TTC549 (cell line): ENCODE results near the gene DLL4.

Source experiments
- FAIRE-seq: peaks from 2 replicates; lab custom pipeline; 2012; peaks lifted over from hg19 to GRCh38; lab: Jason Lieb, UNC

Gene DLL4

DNA sequence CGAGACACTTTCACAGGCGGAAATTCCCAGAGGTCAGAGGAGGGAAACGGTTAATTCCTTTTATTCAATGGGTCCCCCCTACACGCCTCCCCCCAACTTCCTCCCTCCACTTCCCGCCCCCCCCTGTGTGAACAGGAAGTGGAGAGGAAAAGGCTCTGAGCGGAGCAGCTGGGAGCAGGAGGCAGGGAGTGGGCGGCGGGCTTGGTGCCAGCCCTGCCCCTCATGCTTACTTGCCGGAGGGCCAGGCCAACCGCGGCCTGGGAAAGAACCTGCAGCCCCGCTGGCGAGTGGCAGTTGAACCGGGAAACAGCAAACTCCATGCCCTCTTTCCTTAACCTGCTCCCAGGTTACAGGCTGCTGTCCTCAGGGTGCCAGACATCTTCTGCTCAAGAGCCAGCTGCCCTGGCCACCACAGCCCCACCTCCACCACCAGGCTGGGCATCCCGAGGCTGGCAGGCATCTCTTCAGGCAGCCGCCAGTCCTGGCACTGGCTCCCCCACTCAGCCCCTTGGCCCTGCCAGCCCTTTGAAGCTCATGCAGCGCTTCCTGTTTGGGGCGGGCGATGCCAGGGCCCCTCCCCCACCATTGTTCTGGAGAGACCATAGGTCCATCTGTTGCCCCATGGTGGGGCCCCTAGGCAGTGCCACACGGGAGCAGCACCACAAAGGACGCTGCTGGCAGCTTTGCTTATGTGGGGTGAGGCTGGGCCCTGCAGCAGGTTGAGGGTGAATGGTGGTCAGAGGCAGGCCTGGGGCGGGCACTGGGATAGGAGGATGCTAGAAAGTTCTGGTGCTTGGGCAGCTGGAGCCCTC lies 21.9 kb upstream of the DLL4 start:
- FAIRE-seq, result no peak

- no peak for FAIRE-seq
Observed at GRCh38 chr15:40908095-40908494, 21.0 kb upstream of the DLL4 start.

DNA sequence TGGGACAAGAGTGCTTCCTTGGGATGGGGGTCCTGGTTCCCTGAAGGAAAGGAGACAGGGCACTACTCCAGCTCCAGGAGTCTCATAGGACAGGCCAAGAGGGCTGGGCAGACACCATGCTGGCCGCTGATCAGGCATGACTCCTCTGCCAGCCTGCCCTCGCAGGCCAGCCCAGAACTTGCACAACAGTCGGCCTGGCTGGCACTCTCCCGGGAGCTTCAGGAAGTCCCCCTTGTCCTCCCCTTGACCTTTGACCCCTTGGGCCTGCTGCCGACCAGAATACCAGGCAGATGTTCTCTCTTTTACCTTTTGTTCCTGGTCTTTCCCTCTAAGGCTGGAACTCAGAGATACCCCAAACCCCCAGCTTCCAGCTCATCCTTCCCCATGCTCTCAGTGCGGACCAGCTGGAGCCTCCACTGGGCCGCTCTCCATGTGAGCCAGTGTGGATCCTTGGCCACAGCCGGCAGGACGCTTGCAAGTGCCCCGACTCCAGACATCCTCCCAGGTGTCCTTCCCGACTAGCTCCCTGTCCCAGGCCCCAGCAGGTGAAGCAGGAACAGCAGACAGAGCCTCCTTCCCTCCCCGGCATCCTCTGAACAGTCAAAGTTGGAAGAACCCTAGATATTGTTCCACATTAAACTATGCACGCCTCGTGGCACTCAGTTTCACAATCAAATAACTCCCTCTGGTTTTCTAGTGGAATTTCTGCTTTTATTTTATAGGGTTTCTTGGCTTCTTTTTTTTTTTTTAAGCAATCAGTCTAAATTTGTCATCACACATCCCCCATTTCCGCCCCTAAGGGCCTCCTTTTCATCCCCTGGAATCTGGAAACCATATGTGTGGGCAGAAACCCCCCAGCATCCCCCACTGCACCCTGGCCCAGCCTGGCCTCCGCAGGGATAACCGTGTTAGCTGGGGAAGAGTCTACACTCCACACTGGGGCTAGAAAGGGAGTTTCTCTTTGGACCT lies 19.2 kb upstream of the DLL4 start:
- no peak for FAIRE-seq

- no peak for FAIRE-seq
Observed at GRCh38 chr15:40911141-40911540, 18.0 kb upstream of the DLL4 start.

- no peak for FAIRE-seq
Observed at GRCh38 chr15:40911693-40912092, 17.4 kb upstream of the DLL4 start.

DNA sequence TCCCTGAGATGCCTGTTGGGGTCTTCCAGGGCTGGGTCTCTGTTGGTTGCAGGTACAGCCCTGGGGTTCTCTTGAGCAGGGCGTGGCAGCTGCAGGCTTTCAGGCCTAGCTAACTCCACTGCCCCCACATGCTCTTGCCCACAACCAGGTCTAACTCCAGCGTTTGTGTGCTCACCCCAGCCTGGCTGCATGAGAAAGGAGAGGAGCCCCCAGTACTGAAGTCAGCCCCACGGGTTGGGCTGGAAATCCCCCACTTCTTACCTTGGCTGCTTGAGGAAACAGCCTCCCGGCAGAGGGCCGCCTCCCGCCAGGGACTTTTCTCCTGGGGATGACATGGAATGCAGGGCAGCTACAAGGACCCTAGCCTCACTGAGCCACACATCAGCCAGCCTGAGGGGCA lies 16.7 kb upstream of the DLL4 start:
- FAIRE-seq, result no peak

GRCh38 chr15:40914013-40914412 lies 15.1 kb upstream of the DLL4 start:
- FAIRE-seq, result no peak

- FAIRE-seq, result no peak
Observed at GRCh38 chr15:40914486-40914885, 14.7 kb upstream of the DLL4 start.

DNA sequence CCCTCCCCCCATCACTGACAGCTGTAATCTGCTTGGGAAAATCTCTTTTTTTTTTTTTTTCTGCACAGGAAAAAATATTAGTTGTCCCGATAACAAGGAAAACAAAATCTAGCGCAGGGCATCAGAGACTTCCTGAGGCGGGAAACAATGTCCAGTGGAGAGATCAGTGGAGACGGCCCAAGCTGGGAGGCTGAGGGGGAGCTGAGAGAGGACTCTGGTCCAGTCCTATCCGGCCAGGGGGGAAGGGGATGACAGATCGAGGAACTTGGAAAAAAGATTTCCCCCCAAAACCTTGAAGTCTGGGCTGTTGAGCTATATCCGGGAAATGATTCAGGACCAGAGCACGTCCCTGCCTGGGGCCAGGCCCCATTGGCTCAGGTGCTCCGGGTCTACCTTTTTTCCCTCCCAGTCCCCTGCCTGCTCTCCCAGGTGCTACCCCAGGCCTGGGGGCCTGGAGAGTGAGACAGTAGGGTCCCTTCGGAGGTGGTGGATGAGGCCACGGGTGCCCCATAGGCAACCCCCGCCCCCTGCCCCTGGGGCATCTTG lies 14.0 kb upstream of the DLL4 start:
- no peak for FAIRE-seq

DNA sequence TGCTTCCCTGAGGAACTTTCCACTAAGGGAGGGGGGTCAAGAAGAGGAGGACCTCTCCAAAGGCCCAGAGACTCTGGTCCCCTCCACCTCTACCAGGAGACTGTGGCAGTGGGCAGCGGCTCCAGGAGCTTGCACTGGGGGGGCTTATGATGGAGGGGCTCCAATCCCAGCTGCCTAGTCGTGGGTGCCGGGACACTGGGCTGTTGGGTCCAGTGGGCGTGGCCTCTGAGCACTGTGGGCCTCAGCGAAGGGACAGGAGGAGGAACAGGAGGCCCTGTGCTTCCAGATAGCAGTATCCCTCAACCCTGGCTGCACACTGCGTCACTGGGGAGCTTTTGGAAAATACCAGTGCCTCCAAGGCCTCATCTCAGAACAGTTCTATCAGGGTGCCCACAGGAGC lies 13.5 kb upstream of the DLL4 start:
- no peak for FAIRE-seq

GRCh38 chr15:40917585-40917984 lies 11.6 kb upstream of the DLL4 start:
- no peak for FAIRE-seq

- FAIRE-seq, result no peak
Observed at GRCh38 chr15:40918146-40918798, 10.9 kb upstream of the DLL4 start.

DNA sequence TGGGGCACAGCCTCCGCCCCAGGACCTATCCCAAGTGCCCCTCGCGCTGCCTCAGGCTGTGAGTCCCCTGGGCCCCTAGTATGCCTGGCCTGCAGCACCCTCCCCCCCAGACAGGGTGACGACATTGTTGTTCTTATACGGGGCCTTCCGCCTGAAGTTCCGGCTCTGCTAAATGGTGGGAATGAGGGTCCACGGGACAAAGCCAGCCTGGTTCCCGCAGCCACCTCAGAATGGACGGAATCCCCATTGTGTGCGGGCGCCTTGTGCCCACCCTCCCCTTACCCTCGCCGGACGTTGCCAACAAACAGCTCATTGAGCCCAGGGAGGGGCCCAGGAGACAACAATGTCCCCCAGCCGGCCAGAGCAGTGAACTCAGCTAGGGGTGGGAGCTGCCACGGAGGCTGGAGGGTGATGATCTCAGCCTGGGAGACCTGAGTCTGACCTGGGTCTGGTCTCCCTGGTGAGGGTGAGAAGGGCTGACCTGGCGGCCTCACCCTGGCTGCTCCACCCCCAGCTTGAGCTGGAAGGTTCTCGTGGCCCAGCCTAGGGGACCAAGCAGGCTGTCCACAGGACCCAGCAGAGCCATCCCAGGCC lies 10.2 kb upstream of the DLL4 start:
- FAIRE-seq, result no peak

DNA sequence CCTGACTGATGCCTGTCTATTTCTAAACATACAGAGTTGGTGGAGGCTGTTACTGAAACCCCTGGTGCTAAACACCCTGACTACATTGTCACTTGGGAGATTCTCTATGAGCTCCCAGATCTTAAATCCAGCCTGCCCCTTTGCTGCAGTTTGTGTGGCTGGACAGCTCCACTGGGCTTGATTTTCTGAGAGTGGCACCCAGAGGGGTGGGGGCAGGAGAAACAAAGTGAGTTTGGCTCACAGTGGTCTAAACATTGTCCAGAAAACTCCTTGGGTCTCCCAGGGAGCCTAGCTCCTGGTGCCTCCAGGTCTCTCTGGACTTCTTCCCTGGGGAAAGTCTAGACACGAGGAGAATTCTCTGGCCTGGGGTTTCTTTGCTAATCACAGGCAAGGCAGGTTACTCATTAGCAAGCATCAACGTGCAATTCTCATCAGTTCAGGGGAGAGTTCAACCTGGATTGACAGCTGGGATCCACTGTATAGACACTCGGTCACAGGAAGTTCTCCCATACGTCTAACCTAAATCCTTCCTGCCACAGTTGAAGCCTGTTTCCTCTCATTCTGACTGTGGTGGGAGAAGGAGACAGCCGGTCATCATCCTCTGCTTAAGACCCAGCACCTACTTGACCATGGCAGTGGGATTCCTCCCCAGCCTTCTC lies 7.1 kb upstream of the DLL4 start:
- FAIRE-seq, result no peak

DNA sequence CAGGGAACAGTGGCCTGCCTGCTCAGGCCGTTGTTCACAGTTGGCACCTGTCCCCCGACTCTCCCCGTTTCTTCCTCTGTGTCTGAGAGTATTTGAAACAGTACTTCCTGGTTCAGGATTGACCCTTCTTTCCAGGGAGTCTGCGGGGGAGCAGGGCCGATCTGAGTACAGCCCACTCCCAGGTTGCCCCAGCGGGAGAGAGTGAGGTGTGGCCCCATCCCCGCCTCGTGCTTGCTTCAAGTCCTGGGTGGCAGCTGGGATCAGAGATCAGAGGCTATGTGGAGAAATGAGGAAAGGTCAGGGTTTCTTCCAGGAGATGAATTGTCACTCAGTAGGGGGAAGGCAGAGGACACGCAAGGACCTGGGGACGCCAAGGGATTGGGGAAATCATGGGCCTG lies 6.5 kb upstream of the DLL4 start:
- FAIRE-seq, result no peak

GRCh38 chr15:40923551-40923950 lies 5.6 kb upstream of the DLL4 start:
- no peak for FAIRE-seq

DNA sequence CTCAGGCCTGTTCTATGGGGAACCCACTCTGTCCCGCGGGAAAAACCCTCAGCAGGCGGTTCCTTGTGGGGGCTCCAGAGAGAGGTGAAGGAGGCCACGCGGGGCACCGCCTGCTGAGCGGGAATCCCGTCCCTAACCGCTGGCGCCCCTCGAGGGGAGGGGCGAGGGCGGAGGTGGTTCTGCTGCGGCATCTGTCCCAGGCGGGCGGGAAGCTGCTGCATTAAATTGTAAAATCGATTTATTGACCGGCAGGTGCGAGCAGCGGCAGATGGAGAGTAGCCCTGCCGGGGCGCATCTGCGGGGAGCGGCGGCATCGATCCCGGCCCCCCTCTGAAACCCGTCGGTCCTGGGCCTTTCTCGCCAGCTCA lies 3.7 kb upstream of the DLL4 start:
- no peak for FAIRE-seq

DNA sequence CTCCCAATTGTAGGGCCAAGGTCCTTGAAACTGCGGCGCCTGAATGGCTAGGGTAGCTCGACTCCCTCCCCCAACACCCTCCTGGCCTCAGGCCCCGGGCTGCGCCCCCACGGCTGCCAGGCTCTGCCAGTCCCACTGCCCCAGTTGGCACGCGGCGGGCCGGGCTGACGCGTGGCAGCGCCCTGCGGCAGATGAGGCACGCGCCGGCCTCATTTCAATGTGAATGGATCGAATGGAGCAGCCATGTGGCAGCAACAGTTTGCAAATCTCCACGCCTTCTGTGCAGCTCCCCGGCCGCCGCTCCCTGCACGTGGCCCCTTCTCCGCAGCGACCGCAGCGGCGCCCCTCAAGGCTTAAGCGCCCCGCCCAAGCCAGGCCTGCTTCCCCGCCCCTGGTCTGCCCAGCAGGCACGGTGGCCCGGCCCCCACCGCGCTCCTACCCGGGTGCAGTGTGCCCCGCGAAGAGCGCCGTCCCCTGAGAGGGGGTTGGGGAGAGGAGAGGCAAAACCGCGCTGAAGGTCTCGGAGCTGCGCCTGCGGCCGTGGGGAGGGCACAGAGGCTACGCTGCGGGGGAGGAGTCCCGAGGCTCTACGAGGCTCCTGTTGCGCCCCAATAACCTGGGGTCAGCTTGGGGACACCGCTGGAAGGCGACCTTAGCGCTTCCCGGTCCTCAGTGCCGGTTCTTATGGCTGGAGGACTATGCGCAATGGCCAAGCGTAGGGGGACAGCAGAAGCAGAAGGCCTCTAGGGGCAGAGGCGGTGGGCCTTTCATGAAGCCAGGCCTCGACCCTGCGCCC lies 3.1 kb upstream of the DLL4 start:
- no peak for FAIRE-seq

DNA sequence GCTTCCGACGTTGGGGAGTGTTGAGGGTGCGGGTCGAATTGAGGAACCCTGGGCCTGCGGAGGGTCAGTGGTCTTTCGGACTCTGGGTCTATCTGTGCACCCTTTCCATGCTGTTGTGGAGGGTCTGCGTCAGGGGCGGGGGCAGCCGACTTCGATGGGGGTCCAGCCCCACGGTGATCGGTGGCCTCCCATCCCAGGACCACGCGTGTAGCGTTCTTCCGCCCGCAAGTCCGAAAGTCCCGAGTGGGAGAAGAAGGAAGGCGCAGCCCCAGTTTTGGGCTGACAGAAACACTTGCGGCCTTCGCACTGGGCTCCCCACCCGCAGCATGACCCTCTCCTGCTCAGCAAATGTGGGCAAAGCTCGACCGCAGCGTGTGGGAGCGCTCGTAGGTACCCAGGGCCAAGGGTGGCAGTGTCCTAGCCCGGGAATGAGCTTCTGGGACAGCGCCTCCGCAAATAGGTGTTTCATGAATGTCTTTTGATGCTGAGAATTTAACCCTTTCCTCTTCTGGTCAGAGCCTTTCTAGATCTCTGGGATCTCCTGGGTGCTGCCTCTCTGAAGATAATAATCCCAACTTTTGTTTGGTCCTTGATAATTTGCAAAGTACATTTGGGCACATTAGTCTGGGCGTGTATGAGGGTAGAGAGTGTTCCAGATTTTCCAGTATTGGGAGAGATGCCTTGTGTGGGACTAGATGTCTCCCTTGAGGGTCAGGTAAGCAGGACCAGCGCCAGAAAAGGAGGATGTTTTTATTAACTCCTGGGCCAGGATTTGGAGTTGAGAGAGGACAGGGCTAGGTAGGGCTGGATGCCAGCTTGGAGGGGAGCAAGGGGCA lies 2.3 kb upstream of the DLL4 start:
- FAIRE-seq, result no peak

- FAIRE-seq, result no peak
Observed at GRCh38 chr15:40927495-40927872, 1.7 kb upstream of the DLL4 start.
